Activated naive CD8-positive, alpha-beta T cell treated with anti-CD3 and anti-CD28 coated beads, Interleukin-2, amount 50 U/mL, for 24 hours (primary cell): ENCODE results near the gene OCEL1.
"Not testable (repeated sequence)": the region's sequence is repeated elsewhere in the genome, so short reads cannot be mapped to it uniquely, and the experiment has no call there.

Experiments
- ATAC-seq: fragments of 150-1000 bp; cut with Tn5 transposase; one replicate; pipeline ENCODE4 v1.10.0; 2021
- DNase-seq: peaks from one replicate; pipeline ENCODE4 v3.0.0; 2021
- H3K27ac Mint-ChIP-seq: one replicate; pipeline ENCODE4 v1.8.0; 2021; ENCODE audit warnings: mild to moderate bottlenecking, mixed read lengths
- H3K27me3 Mint-ChIP-seq: one replicate; pipeline ENCODE4 v1.8.0; 2021; ENCODE audit warnings: mixed read lengths
- H3K36me3 Mint-ChIP-seq: one replicate; pipeline ENCODE4 v1.8.0; 2021; ENCODE audit warnings: low read depth, mixed read lengths
- H3K4me1 Mint-ChIP-seq: one replicate; pipeline ENCODE4 v1.8.0; 2021; ENCODE audit warnings: mixed read lengths
- H3K4me3 Mint-ChIP-seq: one replicate; pipeline ENCODE4 v1.8.0; 2021; ENCODE audit warnings: mild to moderate bottlenecking, moderate library complexity, mixed read lengths
- H3K9me3 Mint-ChIP-seq: one replicate; pipeline ENCODE4 v1.8.0; 2021; ENCODE audit warnings: mixed read lengths

OCEL1 gene, protein sequence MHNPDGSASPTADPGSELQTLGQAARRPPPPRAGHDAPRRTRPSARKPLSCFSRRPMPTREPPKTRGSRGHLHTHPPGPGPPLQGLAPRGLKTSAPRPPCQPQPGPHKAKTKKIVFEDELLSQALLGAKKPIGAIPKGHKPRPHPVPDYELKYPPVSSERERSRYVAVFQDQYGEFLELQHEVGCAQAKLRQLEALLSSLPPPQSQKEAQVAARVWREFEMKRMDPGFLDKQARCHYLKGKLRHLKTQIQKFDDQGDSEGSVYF

DNA sequence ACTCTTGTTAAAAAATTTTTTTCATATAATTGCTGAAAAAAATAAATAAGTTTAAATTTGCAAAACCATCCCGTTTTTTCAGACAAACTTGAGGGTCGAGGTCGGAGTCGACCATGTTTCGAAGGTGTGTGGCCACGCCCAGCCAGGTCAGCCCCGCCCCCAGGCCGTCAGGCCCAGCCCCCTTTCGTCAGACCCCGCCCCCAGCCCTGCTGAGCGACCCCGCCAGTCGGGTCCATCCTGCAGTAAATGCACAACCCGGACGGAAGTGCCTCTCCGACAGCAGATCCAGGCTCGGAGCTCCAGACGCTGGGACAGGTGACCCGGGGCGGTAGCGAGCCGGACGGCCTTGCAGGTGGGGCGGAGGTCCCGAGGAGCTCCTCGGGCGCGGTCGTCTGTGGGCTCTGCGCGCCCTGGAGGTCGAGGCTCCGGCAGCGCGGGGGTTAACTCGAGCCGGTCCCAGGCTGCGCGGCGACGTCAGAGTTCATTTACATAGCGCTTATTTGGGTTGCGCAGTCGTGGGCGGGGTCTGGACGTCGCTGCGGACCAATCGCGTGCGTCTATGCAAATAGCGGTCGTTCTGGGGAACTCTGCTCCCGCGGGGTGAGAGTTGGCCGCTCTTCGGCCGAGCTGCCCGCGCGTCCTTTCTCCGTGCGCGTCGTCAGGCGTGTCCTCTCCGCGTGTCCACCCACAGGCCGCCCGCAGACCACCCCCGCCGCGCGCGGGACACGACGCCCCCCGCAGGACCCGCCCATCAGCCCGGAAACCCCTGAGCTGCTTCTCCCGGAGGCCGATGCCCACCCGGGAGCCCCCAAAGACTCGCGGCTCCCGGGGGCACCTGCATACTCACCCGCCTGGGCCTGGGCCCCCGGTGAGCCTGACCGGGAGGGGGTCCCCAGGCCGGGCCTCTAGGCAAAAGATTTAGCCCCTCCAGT, at the start of gene OCEL1:
Gene OCEL1 (plus strand): TSS at position 225 of the 932 bp plus-strand sequence. CDS start 22 bp downstream, at position 247.
- DNase-seq (peak; percentile 97), ATAC-seq (peak; percentile 92)
- Mint-ChIP-seq H3K27me3 (no peaks in the 10 kb centered on the region), H3K27ac (peak within 1 kb of the TSS; percentile 85), H3K36me3 (no peaks in the 10 kb centered on the region), H3K4me1 (peaks cover 7% of the 10 kb centered on the region), H3K9me3 (no peaks in the 10 kb centered on the region), H3K4me3 (peak within 1 kb of the TSS; percentile 80)

DNA sequence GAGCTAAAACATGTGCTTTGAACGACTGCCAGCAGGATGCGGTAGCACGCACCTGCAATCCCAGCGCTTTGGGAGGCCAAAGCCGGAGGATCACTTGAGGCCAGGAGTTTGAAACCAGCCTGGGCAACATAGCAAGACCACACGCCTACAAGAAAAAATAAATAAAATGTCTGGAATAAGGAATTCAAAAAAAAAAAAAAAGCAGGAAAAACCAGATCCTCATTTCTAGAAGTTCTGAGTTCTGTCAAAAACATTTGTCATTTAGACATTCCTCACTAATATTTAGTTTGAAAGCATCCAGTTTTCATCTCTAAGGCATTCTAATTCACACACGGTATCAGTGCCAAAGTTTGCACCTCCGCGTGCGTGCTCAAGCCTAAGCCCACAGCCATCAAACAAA, 47.7 kb upstream of the OCEL1 start:
- ATAC-seq (no peak), DNase-seq (no peak)
- Mint-ChIP-seq H3K9me3 (no peaks in the 10 kb centered on the region), H3K36me3 (peaks cover 17% of the 10 kb centered on the region), H3K27ac (no peak overlapping the region), H3K27me3 (no peaks in the 10 kb centered on the region), H3K4me3 (no peak overlapping the region), H3K4me1 (peaks cover 7% of the 10 kb centered on the region)

DNA sequence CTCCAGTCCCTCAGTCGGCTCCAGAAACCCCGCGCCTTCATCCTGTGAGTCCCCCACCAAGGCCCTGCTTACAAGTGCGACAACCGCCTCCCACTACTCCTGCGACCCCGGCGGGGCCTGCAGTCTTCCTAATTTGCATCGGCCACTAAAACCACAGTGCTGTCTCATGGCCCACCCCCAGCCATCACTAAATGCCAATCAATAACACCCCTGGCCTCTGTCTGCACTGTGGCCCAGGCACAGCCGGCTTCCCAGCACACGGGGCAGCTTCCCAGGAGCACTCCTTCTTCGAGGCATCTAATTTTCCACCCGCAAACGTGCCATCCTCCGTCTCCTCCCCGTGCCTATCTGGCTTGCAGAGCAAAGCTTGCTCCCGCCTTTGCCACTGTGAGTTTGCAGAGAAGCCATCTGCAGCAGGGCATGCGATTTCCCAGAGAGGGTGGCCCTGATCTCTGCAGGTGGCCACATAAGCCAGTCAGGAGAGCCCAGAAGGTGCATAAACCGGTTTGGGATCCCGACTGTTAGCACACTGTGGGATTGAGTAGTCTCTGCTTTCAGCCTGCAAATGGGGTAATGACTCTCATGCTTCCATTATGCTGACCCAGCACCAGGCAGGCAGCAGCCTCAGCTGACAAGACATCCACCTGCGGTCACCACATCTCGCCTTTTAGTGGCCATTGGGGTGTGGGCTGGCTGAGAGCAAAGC, 44.9 kb upstream of the OCEL1 start:
- H3K4me3 Mint-ChIP-seq = no peak overlapping the region
- peaks cover 19% of the 10 kb centered on the region for H3K4me1 Mint-ChIP-seq
- H3K27me3 Mint-ChIP-seq = no peaks in the 10 kb centered on the region
- no peak overlapping the region for H3K27ac Mint-ChIP-seq
- peaks cover 18% of the 10 kb centered on the region for H3K36me3 Mint-ChIP-seq
- DNase-seq = no peak
- no peaks in the 10 kb centered on the region for H3K9me3 Mint-ChIP-seq
- no peak for ATAC-seq

DNA sequence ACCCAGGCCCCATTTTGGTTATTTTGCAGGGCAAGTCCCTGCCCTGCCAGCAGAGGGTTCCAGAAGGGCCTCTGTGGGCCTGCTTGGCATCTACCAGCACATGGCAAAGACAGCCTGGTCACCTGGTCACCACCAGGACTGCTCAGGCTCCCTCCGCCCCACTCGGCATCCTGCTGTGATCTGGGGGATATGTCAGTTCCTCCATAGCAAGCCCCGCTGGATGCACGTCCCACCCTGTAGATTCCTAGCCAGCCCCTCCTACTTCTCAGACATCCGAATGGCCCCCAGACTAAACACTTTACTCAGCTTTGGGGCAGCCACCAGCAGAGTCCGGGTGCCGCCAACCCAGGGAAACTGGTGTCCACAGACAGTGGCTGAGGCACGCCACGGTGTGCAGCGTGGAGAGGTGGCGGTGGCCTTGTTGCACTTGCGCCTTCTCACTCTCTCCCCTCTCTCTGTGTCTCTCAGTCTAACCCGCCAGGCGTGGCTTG, 42.7 kb upstream of the OCEL1 start:
- ATAC-seq (peak; percentile 47), DNase-seq (peak; percentile 46)
- H3K4me1 Mint-ChIP-seq = peaks cover 19% of the 10 kb centered on the region

DNA sequence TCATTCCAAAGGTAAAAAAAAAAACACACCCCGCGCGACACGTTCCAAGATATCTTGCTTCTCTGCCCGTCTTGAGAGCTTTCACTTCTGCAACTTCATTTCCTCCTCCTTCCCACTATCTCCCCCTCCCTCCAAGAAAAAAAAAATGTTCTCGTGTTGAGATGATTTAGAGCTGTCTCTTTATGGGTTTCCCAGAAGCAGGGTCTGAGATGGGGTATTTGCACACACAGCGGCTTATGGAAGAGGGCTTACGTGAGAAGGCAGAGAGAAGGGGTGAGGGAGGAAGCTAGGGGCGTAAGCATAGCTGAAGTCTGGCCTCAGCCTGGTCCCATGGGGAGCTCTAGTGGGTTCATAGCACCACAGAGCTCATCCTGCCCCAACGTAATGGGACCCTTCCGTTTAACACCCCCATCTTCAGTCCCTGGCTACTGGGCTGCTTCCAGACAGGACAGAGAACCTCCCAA, 42.1 kb upstream of the OCEL1 start:
- peak; percentile 24 for DNase-seq
- H3K4me1 Mint-ChIP-seq = peaks cover 19% of the 10 kb centered on the region
- peak overlapping the region; percentile 74 for H3K4me3 Mint-ChIP-seq
- H3K36me3 Mint-ChIP-seq = peaks cover 17% of the 10 kb centered on the region
- H3K9me3 Mint-ChIP-seq = no peaks in the 10 kb centered on the region
- H3K27me3 Mint-ChIP-seq = no peaks in the 10 kb centered on the region
- peak overlapping the region; percentile 91 for H3K27ac Mint-ChIP-seq
- peak; percentile 42 for ATAC-seq

More for the DNA sequence above, 42.7 kb upstream of the OCEL1 start:
- no peaks in the 10 kb centered on the region for H3K27me3 Mint-ChIP-seq
- peaks cover 17% of the 10 kb centered on the region for H3K36me3 Mint-ChIP-seq
- H3K4me3 Mint-ChIP-seq = peak overlapping the region; percentile 74
- no peaks in the 10 kb centered on the region for H3K9me3 Mint-ChIP-seq
- H3K27ac Mint-ChIP-seq = peak overlapping the region; percentile 91

DNA sequence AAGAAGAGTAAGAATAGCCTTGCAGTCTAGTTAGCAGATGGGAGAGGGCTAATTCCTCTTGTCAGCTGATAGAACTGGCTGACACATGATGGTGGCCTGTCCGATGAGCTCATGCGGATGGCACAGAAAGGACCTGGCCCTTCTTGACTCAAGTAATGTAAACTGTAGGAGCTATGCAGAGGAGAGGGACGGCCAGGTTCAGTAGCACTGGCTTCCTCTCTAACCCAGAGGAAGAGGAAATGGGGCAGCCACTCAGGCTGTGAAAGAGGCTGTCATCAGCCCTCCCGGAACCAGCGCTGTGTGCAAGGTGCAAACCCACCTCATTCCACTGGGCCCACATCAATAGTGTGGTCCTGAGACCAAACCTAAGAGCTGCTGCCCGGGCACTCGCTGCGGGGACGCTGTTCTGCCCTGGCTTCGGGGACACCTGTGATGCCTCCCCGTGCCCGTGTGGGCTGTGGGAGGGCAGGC, 41.6 kb upstream of the OCEL1 start:
- Mint-ChIP-seq H3K36me3 (peaks cover 17% of the 10 kb centered on the region), H3K4me3 (peak overlapping the region; percentile 74), H3K4me1 (peaks cover 19% of the 10 kb centered on the region), H3K27ac (peak overlapping the region; percentile 91), H3K27me3 (no peaks in the 10 kb centered on the region), H3K9me3 (no peaks in the 10 kb centered on the region)
- DNase-seq (peak; percentile 42), ATAC-seq (peak; percentile 66)

DNA sequence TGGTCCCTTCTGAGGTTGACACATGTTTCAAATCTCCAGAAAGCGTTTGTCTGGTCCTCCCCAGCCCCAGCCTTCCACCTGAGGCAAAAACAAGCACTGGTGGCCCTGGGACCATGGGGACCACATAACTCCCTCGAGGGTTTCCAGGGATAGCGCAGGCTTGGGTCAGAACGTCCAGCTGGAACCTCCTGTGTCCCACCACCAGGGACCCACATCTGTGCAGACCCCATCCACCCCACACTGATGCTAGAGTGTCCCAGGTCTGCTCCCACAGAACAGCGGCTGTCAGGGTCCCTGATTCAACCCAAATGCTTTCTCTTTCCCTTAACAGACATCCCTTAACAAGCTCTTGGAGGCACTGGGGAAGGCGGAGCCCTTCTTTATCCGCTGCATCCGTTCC, 40.4 kb upstream of the OCEL1 start:
- Mint-ChIP-seq H3K4me1 (peaks cover 19% of the 10 kb centered on the region), H3K9me3 (no peaks in the 10 kb centered on the region), H3K36me3 (peaks cover 17% of the 10 kb centered on the region), H3K27me3 (no peaks in the 10 kb centered on the region), H3K4me3 (no peak overlapping the region), H3K27ac (no peak overlapping the region)
- ATAC-seq (no peak), DNase-seq (no peak)

DNA sequence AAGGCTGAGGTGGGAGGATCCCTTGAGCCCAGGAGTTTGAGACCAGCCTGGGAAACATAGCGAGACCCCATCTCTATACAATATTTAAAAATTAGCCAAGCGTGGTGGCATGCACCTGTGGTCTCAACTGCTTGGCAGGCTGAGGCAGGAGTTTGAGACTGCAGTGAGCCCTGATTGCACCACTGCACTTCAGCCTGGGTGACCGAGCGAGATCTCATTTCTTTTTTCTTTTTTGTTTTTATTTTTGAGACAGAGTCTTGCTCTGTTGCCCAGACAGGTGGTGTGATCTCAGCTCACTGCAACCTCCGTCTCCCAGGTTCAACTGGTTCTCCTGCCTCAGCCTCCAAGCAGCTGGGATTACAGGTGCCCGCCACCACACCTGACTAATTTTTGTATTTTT, 34.3 kb upstream of the OCEL1 start:
- H3K4me3 Mint-ChIP-seq, DNase-seq, H3K27me3 Mint-ChIP-seq, ATAC-seq, H3K9me3 Mint-ChIP-seq, H3K4me1 Mint-ChIP-seq, H3K27ac Mint-ChIP-seq: not testable (repeated sequence)
- peaks cover 26% of the 10 kb centered on the region for H3K36me3 Mint-ChIP-seq

DNA sequence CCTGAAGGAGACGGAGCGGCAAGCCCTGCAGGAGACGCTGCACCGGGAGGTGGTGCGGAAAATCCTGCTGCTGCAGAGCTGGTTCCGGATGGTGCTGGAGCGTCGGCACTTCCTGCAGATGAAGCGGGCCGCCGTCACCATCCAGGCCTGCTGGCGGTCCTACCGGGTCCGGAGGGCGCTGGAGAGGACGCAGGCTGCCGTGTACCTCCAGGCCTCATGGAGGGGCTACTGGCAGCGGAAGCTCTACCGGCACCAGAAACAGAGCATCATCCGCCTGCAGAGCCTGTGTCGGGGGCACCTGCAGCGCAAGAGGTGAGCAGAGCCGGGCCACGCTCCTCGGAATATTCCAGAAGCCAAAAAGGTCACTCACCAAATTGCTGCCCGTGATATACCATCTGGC, 33.3 kb upstream of the OCEL1 start:
- Mint-ChIP-seq H3K36me3 (peaks cover 24% of the 10 kb centered on the region), H3K4me1 (no peaks in the 10 kb centered on the region), H3K27ac (no peak overlapping the region), H3K27me3 (no peaks in the 10 kb centered on the region), H3K4me3 (no peak overlapping the region), H3K9me3 (no peaks in the 10 kb centered on the region)
- ATAC-seq = no peak
- DNase-seq = no peak

DNA sequence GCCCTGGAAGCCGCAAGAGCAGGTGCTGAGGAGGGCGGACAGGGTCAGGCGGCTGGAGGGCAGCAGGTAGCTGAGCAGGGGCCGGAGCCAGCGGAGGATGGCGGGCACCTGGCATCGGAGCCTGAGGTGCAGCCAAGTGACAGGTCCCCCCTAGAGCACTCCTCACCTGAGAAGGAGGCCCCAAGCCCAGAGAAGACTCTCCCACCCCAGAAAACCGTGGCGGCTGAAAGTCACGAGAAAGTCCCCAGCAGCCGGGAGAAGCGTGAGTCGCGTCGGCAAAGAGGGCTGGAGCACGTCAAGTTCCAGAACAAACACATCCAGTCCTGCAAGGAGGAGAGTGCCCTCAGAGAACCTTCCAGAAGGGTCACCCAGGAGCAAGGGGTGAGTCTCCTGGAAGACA, 31.4 kb upstream of the OCEL1 start:
- peaks cover 34% of the 10 kb centered on the region for H3K36me3 Mint-ChIP-seq
- H3K4me1 Mint-ChIP-seq = no peaks in the 10 kb centered on the region
- DNase-seq (no peak), ATAC-seq (no peak)
- H3K27me3 Mint-ChIP-seq = no peaks in the 10 kb centered on the region
- no peak overlapping the region for H3K4me3 Mint-ChIP-seq
- H3K9me3 Mint-ChIP-seq = no peaks in the 10 kb centered on the region
- H3K27ac Mint-ChIP-seq = no peak overlapping the region

DNA sequence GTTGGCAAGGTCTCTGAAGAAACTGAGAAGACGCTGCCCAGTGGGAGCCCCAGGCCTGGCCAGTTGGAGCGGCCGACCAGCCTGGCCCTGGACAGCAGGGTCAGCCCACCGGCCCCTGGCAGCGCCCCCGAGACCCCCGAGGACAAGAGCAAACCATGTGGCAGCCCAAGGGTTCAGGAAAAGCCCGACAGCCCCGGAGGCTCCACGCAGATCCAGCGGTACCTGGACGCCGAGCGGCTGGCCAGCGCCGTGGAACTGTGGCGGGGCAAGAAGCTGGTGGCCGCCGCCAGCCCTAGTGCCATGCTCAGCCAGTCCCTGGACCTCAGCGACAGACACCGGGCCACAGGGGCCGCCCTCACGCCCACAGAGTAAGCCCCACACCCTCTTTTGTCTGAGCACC, 30.9 kb upstream of the OCEL1 start:
- Mint-ChIP-seq H3K4me1 (no peaks in the 10 kb centered on the region), H3K9me3 (no peaks in the 10 kb centered on the region), H3K27me3 (no peaks in the 10 kb centered on the region), H3K27ac (no peak overlapping the region), H3K4me3 (no peak overlapping the region), H3K36me3 (peaks cover 34% of the 10 kb centered on the region)
- ATAC-seq = no peak
- DNase-seq = no peak

DNA sequence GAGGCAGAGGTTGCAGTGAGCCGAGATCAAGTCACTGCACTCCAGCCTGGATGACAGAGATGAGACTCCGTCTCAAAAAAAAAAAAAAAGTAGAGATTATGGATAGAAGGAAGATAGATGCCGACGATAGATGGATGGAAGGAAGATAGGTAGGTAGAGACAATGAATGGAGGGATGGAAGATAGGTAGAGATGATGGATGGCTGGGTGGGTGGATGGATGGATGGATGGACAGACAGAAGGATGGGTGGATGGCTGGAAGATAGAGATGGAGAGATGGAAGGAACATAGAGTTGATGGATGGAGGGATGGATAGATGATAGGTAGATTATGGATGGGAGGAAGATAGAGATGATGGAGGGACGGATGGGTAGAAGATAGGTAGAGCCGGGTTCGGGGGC, 29.4 kb upstream of the OCEL1 start:
- Mint-ChIP-seq H3K4me3 (no peak overlapping the region), H3K4me1 (no peaks in the 10 kb centered on the region), H3K9me3 (no peaks in the 10 kb centered on the region), H3K27me3 (no peaks in the 10 kb centered on the region), H3K27ac (no peak overlapping the region), H3K36me3 (peaks cover 36% of the 10 kb centered on the region)
- no peak for DNase-seq
- ATAC-seq = no peak

DNA sequence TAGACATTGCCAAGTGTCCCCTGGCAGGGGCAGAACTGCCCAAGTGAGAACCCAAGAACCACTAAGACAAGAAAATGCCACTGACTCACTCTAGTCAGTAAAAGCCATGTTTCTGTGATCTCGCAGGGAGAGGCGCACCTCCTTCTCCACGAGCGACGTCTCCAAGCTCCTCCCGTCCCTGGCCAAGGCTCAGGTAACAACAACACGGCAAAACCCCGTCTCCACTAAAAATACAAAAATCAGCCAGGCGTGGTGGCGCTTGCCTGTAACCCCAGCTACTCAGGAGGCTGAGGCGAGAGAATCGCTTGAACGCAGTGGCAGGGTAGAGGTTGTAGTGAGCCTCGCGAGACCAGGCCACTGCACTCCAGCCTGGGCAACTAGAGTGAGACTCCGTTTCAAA, 28.4 kb upstream of the OCEL1 start:
- ATAC-seq (no peak), DNase-seq (no peak)
- Mint-ChIP-seq H3K27ac (no peak overlapping the region), H3K27me3 (no peaks in the 10 kb centered on the region), H3K9me3 (no peaks in the 10 kb centered on the region), H3K36me3 (peaks cover 39% of the 10 kb centered on the region), H3K4me3 (no peak overlapping the region), H3K4me1 (no peaks in the 10 kb centered on the region)

DNA sequence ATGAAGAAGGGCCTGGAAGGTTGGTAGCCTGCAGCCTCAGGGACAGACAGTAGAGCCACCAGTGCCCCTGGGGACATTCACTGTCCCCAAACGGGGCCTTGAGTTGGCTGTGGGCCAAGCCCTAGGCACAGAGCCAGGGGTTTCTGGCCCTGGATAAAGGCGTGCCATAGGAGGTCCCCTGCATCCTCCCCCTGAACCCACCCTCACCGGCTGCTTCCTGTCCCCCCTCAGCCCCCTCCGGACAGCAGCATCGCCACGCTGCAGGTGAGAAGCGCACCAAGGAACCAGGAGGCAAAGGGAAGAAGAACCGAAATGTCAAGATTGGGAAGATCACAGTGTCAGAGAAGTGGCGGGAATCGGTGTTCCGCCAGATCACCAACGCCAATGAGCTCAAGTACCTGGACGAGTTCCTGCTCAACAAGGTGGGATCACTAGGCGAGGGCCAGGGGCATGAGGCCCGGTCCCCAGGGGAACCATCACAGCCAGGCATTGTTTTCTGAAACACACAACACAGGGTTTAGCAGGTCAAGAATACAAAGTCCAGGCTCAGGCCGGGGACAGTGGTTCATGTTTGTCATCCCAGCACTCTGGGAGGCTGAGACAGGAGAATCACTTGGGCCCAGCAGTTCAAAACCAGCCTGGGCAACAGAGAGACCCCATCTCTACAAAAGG, 25.5 kb upstream of the OCEL1 start:
- Mint-ChIP-seq H3K36me3 (peaks cover 36% of the 10 kb centered on the region), H3K27me3 (no peaks in the 10 kb centered on the region), H3K4me1 (no peaks in the 10 kb centered on the region), H3K27ac (no peak overlapping the region), H3K4me3 (no peak overlapping the region), H3K9me3 (no peaks in the 10 kb centered on the region)
- ATAC-seq (no peak), DNase-seq (no peak)
